Vagina (tissue), 2 donors: Measurements from ENCODE around the gene RUNX2.
"Not testable (repeated sequence)": the region's sequence is repeated elsewhere in the genome, so short reads cannot be mapped to it uniquely, and the experiment has no call there.

ENCODE experiments used
- CTCF ChIP-seq, 3 experiments: fragments of 450-650 bp in 2 of 3; fragments of 200-600 bp in 1 of 3; sonication (generic) in 1 of 3; IDR thresholded peaks; one replicate each; pipeline ENCODE4 v1.5.1; 2017 to 2019; ENCODE audit warnings: antibody characterized with exemption in 3 of 3, mild to moderate bottlenecking in 2 of 3, moderate library complexity in 2 of 3
- POLR2A ChIP-seq, 2 donors: fragments of 450-650 bp; IDR thresholded peaks; one replicate each; pipeline ENCODE4 v1.6.1; 2017; ENCODE audit warnings: antibody characterized with exemption in 2 of 2, mild to moderate bottlenecking in 2 of 2, moderate library complexity in 2 of 2
- POLR2AphosphoS5 ChIP-seq, 2 donors: sonication (generic); formaldehyde crosslinking; IDR thresholded peaks; one replicate each; pipeline ENCODE4 v1.9.0; 2017; ENCODE audit warnings: antibody characterized with exemption in 2 of 2, mild to moderate bottlenecking in 2 of 2, low read depth in 1 of 2; ENCODE audit not compliant: insufficient read depth in 1 of 2

GRCh38 chr6:45673167-45673566 is 345.0 kb downstream of the RUNX2 start:
- TF ChIP-seq POLR2AphosphoS5 (IDR thresholded peaks at IDR 0.05; ENCODE audit: insufficient read depth in 1 of 2, low read depth in 1 of 2); CTCF (IDR thresholded peaks at IDR 0.05); POLR2A (IDR thresholded peaks at IDR 0.05): not testable (repeated sequence)
